Ramos (cell line): Measurements from ENCODE around the gene ANKRD11.
"Not testable (repeated sequence)": the region's sequence is repeated elsewhere in the genome, so short reads cannot be mapped to it uniquely, and the experiment has no call there.

Experiments used
- in situ Hi-C: fragments of 300-500 bp; cut with MboI; formaldehyde crosslinking; loops from one replicate; pipeline ENCODE4 v1.14.3; 2022; ENCODE audit warnings: low sequenced_read_pairs; ENCODE audit not compliant: unreplicated experiment

The ANKRD11 gene

GRCh38 chr16:89482150-89482816 is 8.1 kb downstream of the ANKRD11 start:
- in situ Hi-C loops, result no loop called here

GRCh38 chr16:89481356-89481955 is 8.9 kb downstream of the ANKRD11 start:
- in situ Hi-C loops, result no loop called here

- in situ Hi-C loops, result no loop called here
Measured at GRCh38 chr16:89478576-89479221, 11.7 kb downstream of the ANKRD11 start.

- in situ Hi-C loops, result no loop called here
Measured at GRCh38 chr16:89476811-89477261, 13.5 kb downstream of the ANKRD11 start.

- in situ Hi-C loops, result no loop called here
Measured at GRCh38 chr16:89476379-89476778, 14.0 kb downstream of the ANKRD11 start.

- in situ Hi-C loops, result no loop called here
Measured at GRCh38 chr16:89475144-89475543, 15.2 kb downstream of the ANKRD11 start.

GRCh38 chr16:89473791-89474414 is 16.5 kb downstream of the ANKRD11 start:
- in situ Hi-C loops, result no loop called here

GRCh38 chr16:89473136-89473712 is 17.1 kb downstream of the ANKRD11 start:
- in situ Hi-C loops, result no loop called here

GRCh38 chr16:89472711-89473075 is 17.7 kb downstream of the ANKRD11 start:
- in situ Hi-C loops, result no loop called here

- in situ Hi-C loops, result no loop called here
Measured at GRCh38 chr16:89467382-89467781, 23.0 kb downstream of the ANKRD11 start.

GRCh38 chr16:89466920-89467319 is 23.4 kb downstream of the ANKRD11 start:
- in situ Hi-C loops, result no loop called here

GRCh38 chr16:89463312-89463711 is 27.0 kb downstream of the ANKRD11 start:
- in situ Hi-C loops, result not testable (repeated sequence)

- in situ Hi-C loops, result not testable (repeated sequence)
Measured at GRCh38 chr16:89462639-89463038, 27.7 kb downstream of the ANKRD11 start.

- in situ Hi-C loops, result not testable (repeated sequence)
Measured at GRCh38 chr16:89461890-89462289, 28.5 kb downstream of the ANKRD11 start.

GRCh38 chr16:89460556-89460955 is 29.8 kb downstream of the ANKRD11 start:
- in situ Hi-C loops, result no loop called here

GRCh38 chr16:89458967-89459366 is 31.4 kb downstream of the ANKRD11 start:
- in situ Hi-C loops, result no loop called here

- in situ Hi-C loops, result no loop called here
Measured at GRCh38 chr16:89458551-89458950, 31.8 kb downstream of the ANKRD11 start.

GRCh38 chr16:89456419-89456959 is 33.9 kb downstream of the ANKRD11 start:
- in situ Hi-C loops, result no loop called here

GRCh38 chr16:89455692-89456091 is 34.7 kb downstream of the ANKRD11 start:
- in situ Hi-C loops, result no loop called here

GRCh38 chr16:89455178-89455577 is 35.2 kb downstream of the ANKRD11 start:
- in situ Hi-C loops, result no loop called here
